NOMO-1 (cell line): ENCODE measurements around the gene TAF11L13.
"Not testable (repeated sequence)": the region's sequence is repeated elsewhere in the genome, so short reads cannot be mapped to it uniquely, and the experiment has no call there.

Source experiments
- DNase-seq, 2 experiments: peaks; one replicate each; lab custom pipeline; 2025; ENCODE audit not compliant: unreplicated experiment in 2 of 2; lab: John Stamatoyannopoulos, UW

TAF11L13 gene

DNA sequence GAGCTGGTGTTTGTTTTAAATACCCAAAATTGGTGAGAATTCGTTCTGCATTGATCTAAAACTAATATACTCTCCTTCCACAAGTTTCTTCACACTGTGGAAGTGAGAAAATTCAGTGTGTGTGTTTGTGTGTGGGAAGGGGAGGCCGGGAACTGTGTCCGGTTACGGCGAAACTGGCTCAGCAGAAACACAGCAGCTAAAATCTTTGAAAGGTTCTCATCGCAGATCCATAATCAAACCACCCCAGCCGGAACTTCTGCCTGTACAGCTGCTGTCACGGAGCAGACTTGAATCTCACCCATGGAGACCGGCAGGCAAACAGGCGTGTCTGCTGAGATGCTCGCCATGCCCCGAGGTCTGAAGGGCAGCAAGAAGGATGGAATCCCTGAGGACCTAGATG lies at the start of gene TAF11L13:
Gene TAF11L13, plus strand, starts transcription at position 301 of the 400 bp plus-strand sequence.
- not testable (repeated sequence) for DNase-seq

DNA sequence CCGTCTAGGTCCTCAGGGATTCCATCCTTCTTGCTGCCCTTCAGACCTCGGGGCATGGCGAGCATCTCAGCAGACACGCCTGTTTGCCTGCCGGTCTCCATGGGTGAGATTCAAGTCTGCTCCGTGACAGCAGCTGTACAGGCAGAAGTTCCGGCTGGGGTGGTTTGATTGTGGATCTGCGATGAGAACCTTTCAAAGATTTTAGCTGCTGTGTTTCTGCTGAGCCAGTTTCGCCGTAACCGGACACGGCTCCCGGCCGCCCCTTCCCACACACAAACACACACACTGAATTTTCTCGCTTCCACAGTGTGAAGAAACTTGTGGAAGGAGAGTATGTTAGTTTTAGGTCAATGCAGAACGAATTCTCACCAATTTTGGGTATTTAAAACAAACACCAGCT lies 46.2 kb upstream of the TAF11L13 start, which contains the start of gene TAF11L7:
Gene TAF11L7, minus strand, starts transcription at position 101 of the 400 bp plus-strand sequence.
- not testable (repeated sequence) for DNase-seq

DNA sequence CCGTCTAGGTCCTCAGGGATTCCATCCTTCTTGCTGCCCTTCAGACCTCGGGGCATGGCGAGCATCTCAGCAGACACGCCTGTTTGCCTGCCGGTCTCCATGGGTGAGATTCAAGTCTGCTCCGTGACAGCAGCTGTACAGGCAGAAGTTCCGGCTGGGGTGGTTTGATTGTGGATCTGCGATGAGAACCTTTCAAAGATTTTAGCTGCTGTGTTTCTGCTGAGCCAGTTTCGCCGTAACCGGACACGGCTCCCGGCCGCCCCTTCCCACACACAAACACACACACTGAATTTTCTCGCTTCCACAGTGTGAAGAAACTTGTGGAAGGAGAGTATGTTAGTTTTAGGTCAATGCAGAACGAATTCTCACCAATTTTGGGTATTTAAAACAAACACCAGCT lies 41.0 kb upstream of the TAF11L13 start, which contains the start of gene TAF11L8:
Gene TAF11L8, minus strand, starts transcription at position 101 of the 400 bp plus-strand sequence.
- not testable (repeated sequence) for DNase-seq

DNA sequence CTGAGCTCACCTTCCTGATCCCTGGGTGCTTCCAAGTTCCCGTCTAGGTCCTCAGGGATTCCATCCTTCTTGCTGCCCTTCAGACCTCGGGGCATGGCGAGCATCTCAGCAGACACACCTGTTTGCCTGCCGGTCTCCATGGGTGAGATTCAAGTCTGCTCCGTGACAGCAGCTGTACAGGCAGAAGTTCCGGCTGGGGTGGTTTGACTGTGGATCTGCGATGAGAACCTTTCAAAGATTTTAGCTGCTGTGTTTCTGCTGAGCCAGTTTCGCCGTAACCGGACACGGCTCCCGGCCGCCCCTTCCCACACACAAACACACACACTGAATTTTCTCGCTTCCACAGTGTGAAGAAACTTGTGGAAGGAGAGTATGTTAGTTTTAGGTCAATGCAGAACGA lies 37.6 kb upstream of the TAF11L13 start, which contains the start of gene TAF11L9:
Gene TAF11L9, minus strand, starts transcription at position 140 of the 400 bp plus-strand sequence.
- DNase-seq, result not testable (repeated sequence)

- DNase-seq, result not testable (repeated sequence)
Observed at GRCh38 chr5:17597728-17598127, 34.2 kb upstream of the TAF11L13 start, which contains the start of gene TAF11L10. TSS of gene TAF11L10 (minus strand) at chr5:17597828.

- not testable (repeated sequence) for DNase-seq
Observed at GRCh38 chr5:17603880-17604279, 28.0 kb upstream of the TAF11L13 start, which contains the start of gene TAF11L11. TSS of gene TAF11L11 (plus strand) at chr5:17604183.

- no peak for DNase-seq
Observed at GRCh38 chr5:17604951-17605350, 26.9 kb upstream of the TAF11L13 start.

DNA sequence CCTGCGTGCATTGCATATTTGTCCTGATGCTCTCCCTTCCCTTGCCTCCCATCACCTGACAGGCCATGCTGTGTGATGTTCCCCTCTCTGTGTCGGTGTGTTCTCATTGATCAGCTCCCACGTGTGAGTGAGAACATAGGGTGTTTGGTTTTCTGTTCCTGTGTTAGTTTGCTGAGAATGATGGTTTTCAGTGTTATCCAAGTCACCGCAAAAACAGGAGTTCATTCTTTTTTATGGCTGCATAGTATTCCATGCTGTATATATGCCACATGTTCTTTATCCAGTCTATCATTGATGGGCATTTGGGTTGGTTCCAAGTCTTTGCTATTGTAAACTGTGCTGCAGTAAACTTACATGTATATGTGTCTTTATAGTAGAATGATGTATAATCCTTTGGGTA lies 24.4 kb upstream of the TAF11L13 start:
- DNase-seq, result not testable (repeated sequence)

GRCh38 chr5:17610092-17610491 lies 21.8 kb upstream of the TAF11L13 start, which contains the start of gene TAF11L12:
TSS of gene TAF11L12 (plus strand) at chr5:17610392.
- not testable (repeated sequence) for DNase-seq

GRCh38 chr5:17614872-17615605 lies 16.8 kb upstream of the TAF11L13 start:
- DNase-seq, result no peak

GRCh38 chr5:17619354-17619753 lies 12.5 kb upstream of the TAF11L13 start:
- DNase-seq, result no peak

GRCh38 chr5:17620627-17621026 lies 11.3 kb upstream of the TAF11L13 start:
- no peak for DNase-seq

- no peak for DNase-seq
Observed at GRCh38 chr5:17625686-17626085, 6.2 kb upstream of the TAF11L13 start.

GRCh38 chr5:17634160-17634559 lies 2.3 kb downstream of the TAF11L13 start, which contains the start of gene TAF11L14:
TSS of gene TAF11L14 (plus strand) at chr5:17634460.
- DNase-seq, result no peak

GRCh38 chr5:17649232-17649631 lies 17.3 kb downstream of the TAF11L13 start:
- not testable (repeated sequence) for DNase-seq

DNA sequence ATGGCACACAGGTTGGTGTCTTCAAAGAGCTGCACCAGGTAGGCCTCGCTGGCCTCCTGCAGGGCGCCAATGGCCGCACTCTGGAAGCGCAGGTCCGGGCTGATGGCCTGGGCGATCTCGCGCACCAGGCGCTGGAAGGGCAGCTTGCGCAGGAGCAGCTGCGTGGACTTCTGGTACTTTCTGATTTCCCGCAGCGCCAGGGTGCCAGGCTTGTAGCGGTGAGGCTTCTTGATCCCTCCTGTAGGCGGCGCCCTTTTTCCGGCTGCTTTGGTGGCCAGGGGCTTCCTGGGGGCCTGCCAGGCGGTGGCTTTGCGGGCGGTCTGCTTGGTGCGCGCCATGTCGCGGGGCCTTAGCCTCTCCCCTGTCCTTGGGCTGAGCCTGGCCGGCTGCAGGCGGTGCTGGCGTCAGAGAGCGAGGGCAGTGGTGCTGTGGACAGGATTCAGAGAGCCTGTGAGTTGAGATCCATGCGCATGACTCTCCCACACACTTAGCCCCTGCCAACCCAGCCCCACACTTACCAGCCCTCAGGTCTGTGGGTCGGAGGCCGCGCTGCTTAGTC lies 23.4 kb downstream of the TAF11L13 start:
- not testable (repeated sequence) for DNase-seq

DNA sequence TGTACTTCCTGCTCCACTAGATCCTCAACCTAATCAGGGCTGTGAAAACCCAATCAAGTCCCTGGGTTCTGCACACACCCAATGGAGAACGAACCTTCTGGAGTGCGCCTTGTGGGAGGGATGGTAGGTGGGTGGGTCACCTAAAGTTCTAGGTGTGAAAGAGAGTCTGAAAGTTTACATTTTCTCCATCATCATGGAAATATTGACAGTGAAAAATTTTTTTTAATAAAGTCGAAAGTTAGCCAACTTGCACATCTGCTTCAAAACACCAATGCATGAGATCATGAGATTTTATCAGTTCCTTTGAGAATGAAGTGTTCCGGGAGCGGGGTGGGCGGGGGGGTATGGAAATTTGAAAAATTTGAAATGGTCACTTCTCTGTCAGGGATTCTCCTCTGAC lies 24.0 kb downstream of the TAF11L13 start:
- no peak for DNase-seq

DNA sequence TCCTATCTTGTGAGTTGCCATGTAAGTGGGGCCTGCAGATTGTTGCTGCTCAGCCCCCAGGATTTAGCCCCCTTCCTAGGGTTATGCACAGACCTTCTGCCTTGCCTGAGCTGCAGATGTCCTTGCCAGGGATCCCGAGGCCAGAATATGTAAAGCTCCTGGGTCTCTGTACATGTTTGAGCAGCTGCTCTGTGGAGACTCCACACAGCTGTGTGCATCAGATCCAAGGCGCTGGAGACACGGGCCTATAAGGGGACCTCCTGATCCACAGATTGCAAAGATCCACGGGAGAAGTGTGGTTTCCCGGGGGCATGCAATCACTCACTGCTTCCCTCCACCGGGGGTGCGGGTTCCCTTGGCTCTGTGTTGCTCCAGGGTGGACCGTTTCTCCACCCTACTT lies 31.3 kb downstream of the TAF11L13 start:
- no peak for DNase-seq

DNA sequence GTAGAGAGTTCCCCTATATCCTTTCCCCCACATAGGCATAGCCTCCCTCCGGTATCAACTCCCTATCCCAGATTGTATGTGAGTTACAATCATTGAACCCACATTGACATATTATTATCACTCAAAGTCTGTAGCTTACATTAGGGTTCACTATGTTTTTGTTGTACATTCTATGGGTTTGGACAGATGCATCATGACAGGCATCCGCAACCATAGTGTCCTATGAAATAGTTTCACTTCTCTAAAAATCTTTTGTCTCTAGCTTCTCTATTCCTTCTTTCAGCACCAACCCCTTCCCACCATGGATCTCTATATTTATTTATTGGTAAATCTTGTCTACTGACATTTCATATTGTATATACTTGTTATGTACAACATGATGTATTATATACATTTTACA lies 33.9 kb downstream of the TAF11L13 start:
- DNase-seq, result peak; percentile 83 to 96

- peak; percentile 55 to 69 for DNase-seq
Observed at GRCh38 chr5:17666726-17667235, 34.9 kb downstream of the TAF11L13 start.

DNA sequence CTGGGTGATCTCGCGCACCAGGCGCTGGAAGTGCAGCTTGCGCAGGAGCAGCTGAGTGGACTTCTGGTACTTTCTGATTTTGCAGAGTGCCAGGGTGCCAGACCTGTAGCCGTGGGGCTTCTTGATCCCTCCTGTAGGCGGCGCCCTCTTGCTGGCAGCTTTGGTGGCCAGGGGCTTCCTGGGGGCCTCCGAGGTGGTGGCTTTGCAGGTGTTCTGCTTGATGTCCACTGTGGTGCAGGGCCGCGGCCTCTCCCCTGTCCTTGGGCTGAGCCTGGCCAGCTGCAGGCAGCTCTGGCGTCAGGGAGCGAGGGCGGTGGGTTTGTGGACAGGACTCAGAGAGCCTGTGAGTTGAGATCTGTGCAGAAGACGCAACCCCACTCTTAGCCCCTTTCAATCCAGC lies 38.5 kb downstream of the TAF11L13 start:
- no peak for DNase-seq
